MM.1S (cell line): Measurements from ENCODE around the gene PTPRH.

Experiments
- DNase-seq: peaks from one replicate; pipeline ENCODE4 v3.0.0-alpha.2; 2015
- H2AFZ ChIP-seq: fragments of 300-600 bp; sonication (generic); 2 replicates; pipeline ENCODE4 v1.6.0; 2016; ENCODE audit warnings: antibody characterized with exemption, low read length
- H3F3A ChIP-seq: fragments of 300-600 bp; sonication (generic); 2 replicates; pipeline ENCODE4 v1.6.1; 2016; ENCODE audit warnings: mild to moderate bottlenecking, antibody characterized with exemption, low read length, moderate library complexity, mixed read lengths; ENCODE audit not compliant: insufficient read depth
- H3K27ac ChIP-seq: fragments of 300-600 bp; sonication (generic); 2 replicates; pipeline ENCODE4 v1.5.1; 2016; ENCODE audit warnings: mild to moderate bottlenecking, low read length
- H3K27me3 ChIP-seq: fragments of 300-600 bp; sonication (generic); replicated peaks from 2 replicates; pipeline ENCODE4 v1.6.0; 2016; ENCODE audit warnings: low read length; ENCODE audit not compliant: insufficient read depth
- H3K36me3 ChIP-seq: fragments of 300-600 bp; sonication (generic); replicated peaks from 2 replicates; pipeline ENCODE4 v1.6.1; 2016; ENCODE audit warnings: mild to moderate bottlenecking, low read length, mixed read lengths; ENCODE audit not compliant: insufficient read depth
- H3K4me1 ChIP-seq: fragments of 300-600 bp; sonication (generic); 2 replicates; pipeline ENCODE4 v1.6.1; 2016; ENCODE audit warnings: low read length, mixed read lengths
- H3K4me2 ChIP-seq: fragments of 300-600 bp; sonication (generic); 2 replicates; pipeline ENCODE4 v1.6.0; 2016; ENCODE audit warnings: low read depth, low read length
- H3K4me3 ChIP-seq: fragments of 300-600 bp; sonication (generic); 2 replicates; pipeline ENCODE4 v1.5.1; 2016; ENCODE audit warnings: low read length, mixed read lengths
- H3K79me2 ChIP-seq: fragments of 300-600 bp; sonication (generic); 2 replicates; pipeline ENCODE4 v1.6.1; 2016; ENCODE audit warnings: mixed run types, low read length, mixed read lengths
- H3K9ac ChIP-seq: fragments of 300-600 bp; sonication (generic); 2 replicates; pipeline ENCODE4 v1.6.1; 2016; ENCODE audit warnings: low read length, mixed read lengths
- H3K9me2 ChIP-seq: fragments of 300-600 bp; sonication (generic); replicated peaks from 2 replicates; pipeline ENCODE4 v1.6.1; 2016; ENCODE audit warnings: mild to moderate bottlenecking, low read length, mixed read lengths; ENCODE audit not compliant: insufficient read depth
- H3K9me3 ChIP-seq: fragments of 300-600 bp; sonication (generic); replicated peaks from 2 replicates; pipeline ENCODE4 v1.6.1; 2016; ENCODE audit warnings: mild to moderate bottlenecking, low read length, mixed read lengths; ENCODE audit not compliant: insufficient read depth
- H4K20me1 ChIP-seq: fragments of 300-600 bp; sonication (generic); 2 replicates; pipeline ENCODE4 v1.6.1; 2016; ENCODE audit warnings: mild to moderate bottlenecking, low read length, moderate library complexity, mixed read lengths; ENCODE audit not compliant: insufficient read depth
- CTCF ChIP-seq: fragments of 300-600 bp; sonication (generic); IDR thresholded peaks from 2 replicates; pipeline ENCODE4 v1.5.1; 2016; ENCODE audit warnings: antibody characterized with exemption, low read length, mixed read lengths
- EZH2 ChIP-seq: fragments of 300-600 bp; sonication (generic); optimal IDR thresholded peaks from 2 replicates; pipeline ENCODE3; 2017; ENCODE audit warnings: low read depth, mild to moderate bottlenecking, antibody characterized with exemption, low read length, mixed read lengths
- EZH2phosphoT487 ChIP-seq: fragments of 300-600 bp; sonication (generic); IDR thresholded peaks from 2 replicates; pipeline ENCODE4 v1.6.1; 2018; ENCODE audit warnings: antibody characterized with exemption, low read length

PTPRH gene

GRCh38 chr19:55175117-55175867, 34.0 kb downstream of the PTPRH start:
- Histone ChIP-seq H3F3A (no peaks in the 10 kb centered on the region), H4K20me1 (no peaks in the 10 kb centered on the region), H3K9ac (no peak overlapping the region), H3K36me3 (no peaks in the 10 kb centered on the region), H3K79me2 (no peaks in the 10 kb centered on the region), H3K4me1 (peaks cover 8% of the 10 kb centered on the region; the same call in 1 of the 2 replicates), H3K27me3 (peaks cover 99% of the 10 kb centered on the region), H3K4me3 (no peak overlapping the region), H3K4me2 (no peak overlapping the region), H3K9me3 (no peaks in the 10 kb centered on the region), H3K9me2 (no peaks in the 10 kb centered on the region), H2AFZ (no peak overlapping the region), H3K27ac (no peak overlapping the region)
- TF ChIP-seq EZH2, result no peak
- no peak for TF ChIP-seq CTCF
- no peak for TF ChIP-seq EZH2phosphoT487
- no peak for DNase-seq

- Histone ChIP-seq H3F3A (no peaks in the 10 kb centered on the region), H3K4me2 (no peak overlapping the region), H3K9me2 (no peaks in the 10 kb centered on the region), H3K27ac (no peak overlapping the region), H4K20me1 (no peaks in the 10 kb centered on the region), H3K36me3 (no peaks in the 10 kb centered on the region), H3K27me3 (peaks cover 99% of the 10 kb centered on the region), H2AFZ (no peak overlapping the region), H3K4me3 (no peak overlapping the region), H3K9me3 (no peaks in the 10 kb centered on the region), H3K4me1 (peaks cover 5% of the 10 kb centered on the region; the same call in 1 of the 2 replicates), H3K79me2 (no peaks in the 10 kb centered on the region), H3K9ac (no peak overlapping the region)
- DNase-seq, result no peak
- TF ChIP-seq EZH2phosphoT487 (no peak), CTCF (no peak), EZH2 (no peak)
Measured at GRCh38 chr19:55174425-55175116, 34.7 kb downstream of the PTPRH start.

DNA sequence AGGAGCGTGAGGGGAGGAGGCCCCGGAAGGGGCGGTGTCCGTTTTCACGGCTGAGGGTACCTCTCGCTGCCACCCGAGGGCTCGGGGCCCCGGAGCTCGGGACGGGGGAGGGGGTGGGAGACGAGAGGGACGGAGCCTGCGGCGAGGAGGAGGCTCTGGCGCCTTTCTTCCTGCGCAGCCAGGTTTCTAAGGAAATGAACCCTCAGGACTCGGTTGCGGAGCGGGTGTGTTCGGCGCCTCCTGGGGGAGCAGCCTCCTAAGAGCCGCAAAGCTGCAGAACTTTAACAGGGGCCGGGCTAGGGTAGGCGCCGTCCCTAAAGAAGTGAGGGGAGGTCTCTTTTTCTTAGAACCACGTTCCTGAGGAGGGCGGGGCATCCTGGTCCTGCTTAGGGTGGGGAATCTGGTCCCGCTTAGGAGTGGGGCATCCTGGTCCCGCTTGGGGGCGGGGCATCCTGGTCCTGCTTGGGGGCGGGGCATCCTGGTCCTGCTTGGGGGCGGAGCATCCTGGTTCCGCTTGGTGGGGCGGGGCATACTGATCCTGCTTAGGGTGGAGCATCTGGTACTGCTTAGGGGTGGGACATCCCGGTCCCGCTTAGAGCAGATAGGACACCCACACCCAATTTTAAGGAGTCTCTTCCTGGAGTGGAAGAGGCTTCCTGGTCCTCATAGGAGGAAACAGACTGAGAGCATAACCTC, 35.4 kb downstream of the PTPRH start:
- H3K4me3 ChIP-seq, result no peak overlapping the region
- H2AFZ ChIP-seq, result no peak overlapping the region
- H3K36me3 ChIP-seq, result no peaks in the 10 kb centered on the region
- no peak overlapping the region for H3K27ac ChIP-seq
- no peaks in the 10 kb centered on the region for H3F3A ChIP-seq
- H4K20me1 ChIP-seq, result no peaks in the 10 kb centered on the region
- H3K9ac ChIP-seq, result no peak overlapping the region
- DNase-seq, result no peak
- no peaks in the 10 kb centered on the region for H3K79me2 ChIP-seq
- H3K27me3 ChIP-seq, result peaks cover 100% of the 10 kb centered on the region
- TF ChIP-seq EZH2phosphoT487 (no peak), CTCF (no peak), EZH2 (no peak)
- H3K4me2 ChIP-seq, result no peak overlapping the region
- H3K9me3 ChIP-seq, result no peaks in the 10 kb centered on the region
- no peaks in the 10 kb centered on the region for H3K4me1 ChIP-seq
- H3K9me2 ChIP-seq, result no peaks in the 10 kb centered on the region
